Sigmoid colon (tissue), 4 donors: ENCODE data around the gene WFIKKN1.

ENCODE experiments used
- CTCF ChIP-seq, 4 experiments: fragments of 450-650 bp in 3 of 4; fragments of 200-600 bp in 1 of 4; IDR thresholded peaks; one replicate each; pipeline ENCODE4 v1.5.1; 2016 to 2019; ENCODE audit warnings: antibody characterized with exemption in 4 of 4, mild to moderate bottlenecking in 3 of 4, moderate library complexity in 2 of 4
- EP300 ChIP-seq, 4 donors: sonication (generic); formaldehyde crosslinking; IDR thresholded peaks; one replicate each; pipeline ENCODE4 v1.6.1; 2017; ENCODE audit warnings: antibody characterized with exemption in 4 of 4
- POLR2A ChIP-seq, 2 donors: fragments of 450-650 bp; IDR thresholded peaks; one replicate each; pipeline ENCODE4 v1.6.1; 2016; ENCODE audit warnings: antibody characterized with exemption in 2 of 2, mild to moderate bottlenecking in 2 of 2, moderate library complexity in 2 of 2
- POLR2AphosphoS5 ChIP-seq, 4 donors: sonication (generic); formaldehyde crosslinking; IDR thresholded peaks; one replicate each; pipeline ENCODE4 v1.6.1; 2017; ENCODE audit warnings: antibody characterized with exemption in 4 of 4

- TF ChIP-seq CTCF (IDR thresholded peaks at IDR 0.05) (no peak), POLR2AphosphoS5 (IDR thresholded peaks at IDR 0.05) (no peak), EP300 (IDR thresholded peaks at IDR 0.05) (no peak), POLR2A (IDR thresholded peaks at IDR 0.05) (no peak)
Measured at GRCh38 chr16:617855-618254, 12.9 kb upstream of the WFIKKN1 start.
